GM12872 (cell line): ENCODE data around the gene PPP1R2.
A peak's percentile ranks its signal among the peaks of the same experiment; 100 is the strongest.

Experiments used
- CTCF ChIP-seq: IDR thresholded peaks from 3 replicates; pipeline ENCODE4 v1.5.1; 2011; ENCODE audit warnings: low read depth, mild to moderate bottlenecking, low read length, moderate library complexity; ENCODE audit not compliant: insufficient read depth

PPP1R2 gene

DNA sequence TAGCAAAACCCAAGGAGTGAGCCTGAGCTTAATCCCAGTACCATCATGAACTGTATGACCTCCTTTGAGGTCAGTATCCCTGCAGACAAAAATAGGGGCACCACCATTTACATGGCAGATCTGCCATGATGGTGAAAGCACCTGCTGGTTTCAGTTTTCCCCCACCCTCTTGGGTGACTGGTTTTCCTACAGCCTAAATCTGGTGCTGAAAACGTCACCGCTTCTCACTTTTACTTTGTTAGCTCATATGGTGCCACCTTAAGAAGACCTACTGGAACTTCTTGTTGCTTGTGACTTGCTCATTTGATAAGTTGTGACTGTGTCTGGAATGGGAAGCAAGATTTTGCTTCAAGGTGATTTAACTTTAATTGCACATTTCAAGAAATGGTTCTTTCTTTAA is 5.1 kb downstream of the PPP1R2 start:
- peak; percentile 18; the same call in 1 of the 3 replicates for TF ChIP-seq CTCF

DNA sequence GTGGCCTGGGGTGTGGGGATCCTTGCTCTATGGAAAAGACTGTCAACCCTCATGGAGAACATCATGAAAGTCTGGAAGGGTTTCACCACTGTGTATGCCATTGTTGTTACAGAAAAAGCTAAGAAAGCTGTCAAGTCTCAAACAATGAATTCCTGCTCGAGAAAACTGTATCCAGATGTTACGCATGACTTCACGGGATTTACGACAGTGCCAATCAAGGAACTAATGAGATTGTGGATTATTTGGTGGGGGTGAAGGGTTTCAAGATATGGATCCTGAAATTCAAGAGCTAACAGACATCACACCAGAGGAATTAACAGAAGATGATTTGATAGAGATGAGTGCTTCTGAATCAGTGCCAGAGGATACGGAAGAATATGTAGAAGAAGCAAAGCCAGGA is 7.8 kb downstream of the PPP1R2 start:
- no peak for TF ChIP-seq CTCF

- TF ChIP-seq CTCF = no peak
These were observed 10.3 kb downstream of the PPP1R2 start for GRCh38 chr3:195532834-195533233.

DNA sequence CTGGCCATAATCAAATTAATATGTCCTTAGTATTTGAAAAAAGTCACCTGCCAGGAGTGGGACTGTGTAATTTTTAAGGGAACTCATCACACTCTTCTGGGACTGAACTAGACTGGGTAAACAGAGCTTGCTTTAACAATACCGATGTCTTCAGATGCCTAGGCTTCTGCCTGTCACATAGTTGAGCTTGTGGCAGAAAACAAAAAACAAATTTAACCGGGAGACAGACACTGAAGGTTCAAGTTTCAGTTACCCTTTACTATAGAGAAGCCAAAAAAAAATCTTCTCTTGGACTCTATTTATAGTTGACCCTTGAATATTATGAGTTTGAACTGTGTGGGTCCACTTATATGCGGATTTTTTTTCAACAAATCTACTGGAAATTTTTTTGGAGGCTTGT is 10.8 kb downstream of the PPP1R2 start:
- no peak for TF ChIP-seq CTCF

- no peak for TF ChIP-seq CTCF
These were observed 11.4 kb downstream of the PPP1R2 start for GRCh38 chr3:195531683-195532082.

DNA sequence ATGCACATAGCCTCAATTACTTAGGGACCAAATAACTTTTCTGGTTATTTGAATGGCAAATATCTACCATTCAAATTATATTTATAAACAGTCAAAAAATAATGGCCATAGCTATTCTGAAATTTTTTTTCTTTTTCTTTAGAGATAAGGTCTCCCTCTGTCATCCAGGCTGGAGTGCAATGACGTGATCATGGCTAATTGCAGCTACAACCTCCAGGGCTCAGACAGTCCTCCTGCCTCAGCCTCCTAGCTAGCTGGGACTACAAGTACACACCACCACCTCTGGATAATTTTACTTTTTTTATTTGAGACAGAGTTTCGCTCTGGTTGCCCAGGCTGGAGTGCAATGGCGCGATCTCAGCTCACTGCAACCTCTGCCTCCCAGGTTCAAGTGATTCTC is 16.6 kb downstream of the PPP1R2 start:
- no peak for TF ChIP-seq CTCF

GRCh38 chr3:195524171-195524896 is 18.8 kb downstream of the PPP1R2 start:
- no peak for TF ChIP-seq CTCF
